RCC 7860 (cell line): ENCODE measurements around the gene DIAPH3.

Experiments used
- DNase-seq: peaks from one replicate; pipeline ENCODE4 v3.0.0-alpha.2; 2015; ENCODE audit warnings: low spot score
- FAIRE-seq: peaks from 2 replicates; lab custom pipeline; 2012; peaks lifted over from hg19 to GRCh38; lab: Jason Lieb, UNC

Gene DIAPH3

GRCh38 chr13:59885076-59885475, 278.7 kb downstream of the DIAPH3 start:
- no peak for DNase-seq
- no peak for FAIRE-seq

GRCh38 chr13:59883885-59884284, 279.8 kb downstream of the DIAPH3 start:
- FAIRE-seq (no peak), DNase-seq (no peak)

GRCh38 chr13:59880468-59880867, 283.3 kb downstream of the DIAPH3 start:
- DNase-seq (no peak), FAIRE-seq (no peak)

- no peak for DNase-seq
These were observed 284.4 kb downstream of the DIAPH3 start for GRCh38 chr13:59879281-59879680.

GRCh38 chr13:59877933-59878332, 285.8 kb downstream of the DIAPH3 start:
- FAIRE-seq (no peak), DNase-seq (no peak)

More at GRCh38 chr13:59879281-59879680, 284.4 kb downstream of the DIAPH3 start:
- FAIRE-seq, result no peak

GRCh38 chr13:59874973-59875372, 288.8 kb downstream of the DIAPH3 start:
- DNase-seq, result no peak
- no peak for FAIRE-seq

GRCh38 chr13:59873856-59874255, 289.9 kb downstream of the DIAPH3 start:
- DNase-seq (no peak), FAIRE-seq (no peak)

- no peak for DNase-seq
These were observed 290.4 kb downstream of the DIAPH3 start for GRCh38 chr13:59873309-59873708.

GRCh38 chr13:59867867-59868266, 295.9 kb downstream of the DIAPH3 start:
- no peak for DNase-seq
- no peak for FAIRE-seq

More at GRCh38 chr13:59873309-59873708, 290.4 kb downstream of the DIAPH3 start:
- no peak for FAIRE-seq

- no peak for FAIRE-seq
- DNase-seq, result no peak
These were observed 298.3 kb downstream of the DIAPH3 start for GRCh38 chr13:59865398-59865797.

- FAIRE-seq (no peak), DNase-seq (no peak)
These were observed 300.1 kb downstream of the DIAPH3 start for GRCh38 chr13:59863621-59864020.

- DNase-seq, result no peak
- FAIRE-seq, result no peak
These were observed 302.1 kb downstream of the DIAPH3 start for GRCh38 chr13:59861676-59862075.

- FAIRE-seq (no peak), DNase-seq (no peak)
These were observed 307.4 kb downstream of the DIAPH3 start for GRCh38 chr13:59856281-59856810.

GRCh38 chr13:59846845-59847620, 316.7 kb downstream of the DIAPH3 start:
- FAIRE-seq (no peak), DNase-seq (no peak)

- FAIRE-seq (no peak), DNase-seq (no peak)
These were observed 320.7 kb downstream of the DIAPH3 start for GRCh38 chr13:59843040-59843439.

- no peak for FAIRE-seq
- DNase-seq, result no peak
These were observed 321.2 kb downstream of the DIAPH3 start for GRCh38 chr13:59842507-59842906.

- DNase-seq (no peak), FAIRE-seq (no peak)
These were observed 324.5 kb downstream of the DIAPH3 start for GRCh38 chr13:59839186-59839585.

GRCh38 chr13:59837101-59837500, 326.6 kb downstream of the DIAPH3 start:
- FAIRE-seq (no peak), DNase-seq (no peak)

- DNase-seq (no peak), FAIRE-seq (no peak)
These were observed 328.2 kb downstream of the DIAPH3 start for GRCh38 chr13:59835569-59835968.

GRCh38 chr13:59834801-59835200, 328.9 kb downstream of the DIAPH3 start:
- DNase-seq (no peak), FAIRE-seq (no peak)

GRCh38 chr13:59829690-59830089, 334.0 kb downstream of the DIAPH3 start:
- DNase-seq (no peak), FAIRE-seq (no peak)

GRCh38 chr13:59823486-59823885, 340.2 kb downstream of the DIAPH3 start:
- DNase-seq (peak; percentile 33), FAIRE-seq (no peak)

GRCh38 chr13:59809564-59809963, 354.2 kb downstream of the DIAPH3 start:
- no peak for DNase-seq
- no peak for FAIRE-seq
